Immature natural killer cell (primary cell): Measurements from ENCODE around the gene BLOC1S1. TPM values are rescaled to one million over a fixed set of nuclear protein-coding genes. Genes with fewer than 3 reads are reported as not detected.
A peak's percentile ranks its signal among the peaks of the same experiment; 100 is the strongest.

Experiments used
- DNase-seq, 3 donors: peaks; one replicate each; pipeline ENCODE4 v3.0.0; 2022; ENCODE audit warnings: mixed read lengths in 1 of 3
- H3K27ac Mint-ChIP-seq, 6 donors: one replicate each; pipeline ENCODE4 v1.8.0; 2020; ENCODE audit warnings: mixed read lengths in 6 of 6, mild to moderate bottlenecking in 5 of 6, inconsistent platforms in 4 of 6, moderate library complexity in 3 of 6
- H3K27me3 Mint-ChIP-seq, 3 donors: one replicate each; pipeline ENCODE4 v1.8.0; 2020 to 2021; ENCODE audit warnings: low read depth in 3 of 3, mild to moderate bottlenecking in 3 of 3, mixed read lengths in 3 of 3, moderate library complexity in 3 of 3, inconsistent platforms in 1 of 3
- H3K36me3 Mint-ChIP-seq, 3 donors: one replicate each; pipeline ENCODE4 v1.8.0; 2020; ENCODE audit warnings: mixed read lengths in 3 of 3, inconsistent platforms in 2 of 3, mild to moderate bottlenecking in 2 of 3
- H3K4me1 Mint-ChIP-seq, 2 donors: one replicate each; pipeline ENCODE4 v1.8.0; 2020; ENCODE audit warnings: inconsistent platforms in 2 of 2, mild to moderate bottlenecking in 2 of 2, mixed read lengths in 2 of 2, moderate library complexity in 1 of 2
- H3K4me3 Mint-ChIP-seq, 5 donors: one replicate each; pipeline ENCODE4 v1.8.0; 2020; ENCODE audit warnings: mild to moderate bottlenecking in 5 of 5, mixed read lengths in 5 of 5, inconsistent platforms in 3 of 5, moderate library complexity in 3 of 5
- H3K9me3 Mint-ChIP-seq, 6 donors: one replicate each; pipeline ENCODE4 v1.8.0; 2020; ENCODE audit warnings: mild to moderate bottlenecking in 6 of 6, mixed read lengths in 6 of 6, inconsistent platforms in 4 of 6, moderate library complexity in 3 of 6
- polyA plus RNA-seq, 3 donors: library from polyadenylated mRNA; unstranded; fragments of 300-500 nt; fragmentation: Illumina TruSeq; gene quantifications; one replicate each; pipeline ENCODE4 v1.2.3, GENCODE V29; 2021

BLOC1S1 gene
- 100 to 1,000 TPM; 108 to 198 (median 127) TPM for polyA plus RNA-seq

DNA sequence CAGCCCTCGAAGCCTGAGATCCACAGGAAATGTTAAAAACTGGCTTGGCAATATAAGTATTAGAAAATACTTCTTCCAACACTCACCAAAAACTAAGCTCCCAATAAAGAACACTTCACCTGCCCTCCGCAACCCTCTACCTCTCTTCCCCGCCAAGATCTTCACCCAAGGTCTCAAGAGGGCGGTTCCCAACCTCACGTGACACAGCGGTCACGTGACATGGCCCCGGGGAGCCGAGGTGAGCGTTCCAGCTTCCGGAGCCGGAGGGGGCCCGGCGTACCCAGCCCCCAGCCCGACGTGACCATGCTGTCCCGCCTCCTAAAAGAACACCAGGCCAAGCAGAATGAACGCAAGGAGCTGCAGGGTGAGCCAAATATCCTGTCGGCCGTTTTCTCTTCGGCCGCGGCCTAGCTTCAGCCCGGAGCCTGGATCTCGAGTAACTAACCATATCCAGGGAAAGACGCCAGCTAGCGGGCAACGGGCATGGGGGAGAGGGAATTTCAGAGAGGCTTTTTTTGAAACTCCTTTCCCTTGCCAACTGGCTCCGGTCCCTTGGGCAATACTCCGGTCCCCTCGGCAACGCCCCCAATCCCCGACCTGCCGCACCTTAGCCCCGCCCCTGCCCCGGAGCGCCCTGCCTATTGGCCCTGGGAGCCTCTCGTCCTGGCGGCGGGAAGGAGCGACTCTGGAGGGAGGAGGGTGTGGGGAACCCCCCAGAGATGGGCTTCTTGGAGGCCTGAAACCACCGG lies at the start of gene BLOC1S1:
BLOC1S1 (plus strand) TSS at position 214 of the 749 bp plus-strand sequence; CDS start at position 220, 6 bp downstream.
- peaks cover 41 to 56% of the 10 kb centered on the region in 2 donors for H3K4me1 Mint-ChIP-seq

DNA sequence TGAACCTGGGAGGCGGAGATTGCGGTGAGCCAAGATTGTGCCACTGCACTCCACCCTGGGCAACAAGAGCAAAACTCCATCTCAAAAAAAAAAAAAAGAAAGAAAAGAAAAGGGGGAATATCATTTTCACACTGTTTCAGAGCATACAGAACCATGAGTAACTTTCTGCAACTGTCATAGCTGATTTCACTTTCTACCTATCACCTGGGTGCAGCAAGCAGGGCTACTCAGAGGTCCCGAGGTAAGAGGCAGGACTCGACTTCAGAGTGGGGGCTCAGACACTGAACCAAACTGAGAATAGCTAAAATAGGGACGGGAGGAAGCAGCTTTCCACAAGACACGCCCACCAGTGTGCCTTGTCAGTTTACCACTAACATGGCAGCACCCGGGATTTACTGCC lies 49.3 kb upstream of the BLOC1S1 start:
- Mint-ChIP-seq H3K4me3 (no peak overlapping the region), H3K27me3 (peaks cover 0 to 4% (median 0%) of the 10 kb centered on the region in 3 donors), H3K9me3 (no peaks in the 10 kb centered on the region), H3K27ac (no peak overlapping the region), H3K36me3 (no peaks in the 10 kb centered on the region), H3K4me1 (no peaks in the 10 kb centered on the region)
- no peak for DNase-seq

More for the DNA sequence above, at the start of gene BLOC1S1:
- H3K9me3 Mint-ChIP-seq: no peaks in the 10 kb centered on the region
- peak within 1 kb of the TSS; percentile 85 to 94 (median 93) for H3K27ac Mint-ChIP-seq
- H3K27me3 Mint-ChIP-seq: peaks cover 11 to 20% (median 15%) of the 10 kb centered on the region in 3 donors
- peak within 1 kb of the TSS; percentile 84 to 92 (median 89) for H3K4me3 Mint-ChIP-seq
- no peaks in the 10 kb centered on the region for H3K36me3 Mint-ChIP-seq
- peak; percentile 88 to 90 (median 89) for DNase-seq

DNA sequence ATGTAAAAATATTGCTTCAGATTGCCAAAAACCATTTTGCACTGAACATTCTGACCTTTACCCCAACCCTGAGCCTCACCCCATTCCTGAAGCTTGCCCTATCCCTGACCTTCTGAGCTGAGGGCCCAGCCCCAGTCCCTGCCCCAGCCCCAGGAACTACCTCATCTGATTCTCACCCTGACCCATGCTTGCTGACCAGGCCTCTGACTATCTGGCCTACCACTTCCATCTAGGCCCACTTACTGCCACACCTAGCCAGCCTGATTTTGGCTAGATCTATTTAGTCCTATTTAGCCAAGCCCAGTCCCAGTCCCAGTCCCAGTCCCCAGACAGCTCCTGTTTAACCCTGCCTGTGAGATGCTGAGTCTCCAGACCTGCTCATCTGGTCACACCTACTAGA lies 45.6 kb upstream of the BLOC1S1 start:
- Mint-ChIP-seq H3K9me3 (no peaks in the 10 kb centered on the region), H3K4me3 (no peak overlapping the region), H3K36me3 (no peaks in the 10 kb centered on the region), H3K27ac (peak overlapping the region in 1 of 6 donors; percentile 47), H3K27me3 (peaks cover 0 to 5% (median 4%) of the 10 kb centered on the region in 3 donors), H3K4me1 (no peaks in the 10 kb centered on the region)
- DNase-seq: no peak

DNA sequence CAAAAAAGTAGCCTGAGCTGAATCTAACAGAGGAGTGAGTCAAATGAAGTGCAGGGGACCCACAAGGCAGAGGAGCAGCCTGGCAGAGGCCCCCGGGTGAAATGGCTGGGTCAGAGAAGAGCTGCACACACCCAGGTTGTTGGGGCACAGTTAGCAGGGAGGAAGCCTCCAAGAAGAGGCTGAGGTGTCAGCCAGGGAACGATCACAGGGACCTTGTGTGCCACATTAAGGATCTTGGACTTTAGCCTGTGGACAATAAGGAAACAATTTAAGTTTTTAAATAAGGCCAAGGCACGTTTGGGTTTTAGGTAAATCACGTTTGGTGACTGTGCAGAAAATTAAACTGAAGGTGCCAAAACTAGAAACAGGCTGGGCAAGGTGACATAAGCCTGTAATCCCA lies 44.1 kb upstream of the BLOC1S1 start:
- H3K9me3 Mint-ChIP-seq: no peaks in the 10 kb centered on the region
- no peak overlapping the region for H3K27ac Mint-ChIP-seq
- no peaks in the 10 kb centered on the region for H3K36me3 Mint-ChIP-seq
- peaks cover 0 to 6% (median 5%) of the 10 kb centered on the region in 3 donors for H3K27me3 Mint-ChIP-seq
- no peak for DNase-seq
- H3K4me1 Mint-ChIP-seq: no peaks in the 10 kb centered on the region
- H3K4me3 Mint-ChIP-seq: no peak overlapping the region

DNA sequence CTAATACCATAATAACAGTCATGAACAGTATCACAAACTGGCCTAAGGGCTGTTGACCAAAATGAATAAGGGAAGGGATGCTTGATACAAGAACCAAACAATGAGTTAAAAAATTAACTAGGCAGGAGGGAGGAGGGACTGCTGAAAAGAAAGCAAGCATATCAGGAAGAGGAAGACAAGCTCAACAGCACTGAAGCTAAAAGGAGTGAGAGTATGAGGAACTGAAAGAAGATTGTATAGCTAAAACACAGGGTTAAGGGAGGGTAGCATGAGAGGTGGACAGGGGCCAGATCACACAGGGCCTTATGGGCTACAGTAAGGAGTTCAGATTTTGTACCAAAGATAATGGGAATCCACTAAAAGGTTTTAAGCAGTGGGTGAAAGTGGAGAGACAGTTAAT lies 42.2 kb upstream of the BLOC1S1 start:
- no peak overlapping the region for H3K4me3 Mint-ChIP-seq

DNA sequence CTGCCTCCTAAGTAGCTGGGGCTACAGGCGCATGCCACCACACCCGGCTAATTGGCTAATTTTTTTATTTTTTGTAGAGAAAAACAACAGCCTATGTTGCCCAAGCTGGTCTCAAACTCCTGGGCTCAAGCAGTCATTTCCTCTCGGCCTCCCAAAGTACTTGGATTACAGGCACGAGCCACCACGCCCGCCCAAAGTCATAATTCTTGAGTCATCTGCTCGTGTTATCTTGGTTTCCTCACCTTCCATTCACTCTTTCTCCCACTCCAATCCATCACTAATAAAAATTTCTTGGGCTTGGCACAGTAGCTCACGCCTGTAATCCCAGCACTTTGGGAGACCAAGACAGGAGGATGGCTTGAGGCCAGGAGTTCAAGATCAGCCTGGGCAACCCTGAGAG lies 40.2 kb upstream of the BLOC1S1 start:
- H3K27ac Mint-ChIP-seq: no peak overlapping the region
- no peak overlapping the region for H3K4me3 Mint-ChIP-seq
- H3K27me3 Mint-ChIP-seq: peaks cover 3 to 10% (median 4%) of the 10 kb centered on the region in 3 donors

More for the DNA sequence above, 42.2 kb upstream of the BLOC1S1 start:
- Mint-ChIP-seq H3K4me1 (no peaks in the 10 kb centered on the region), H3K9me3 (no peaks in the 10 kb centered on the region), H3K27ac (no peak overlapping the region), H3K36me3 (no peaks in the 10 kb centered on the region), H3K27me3 (peaks cover 1 to 7% (median 4%) of the 10 kb centered on the region in 3 donors)
- DNase-seq: no peak

DNA sequence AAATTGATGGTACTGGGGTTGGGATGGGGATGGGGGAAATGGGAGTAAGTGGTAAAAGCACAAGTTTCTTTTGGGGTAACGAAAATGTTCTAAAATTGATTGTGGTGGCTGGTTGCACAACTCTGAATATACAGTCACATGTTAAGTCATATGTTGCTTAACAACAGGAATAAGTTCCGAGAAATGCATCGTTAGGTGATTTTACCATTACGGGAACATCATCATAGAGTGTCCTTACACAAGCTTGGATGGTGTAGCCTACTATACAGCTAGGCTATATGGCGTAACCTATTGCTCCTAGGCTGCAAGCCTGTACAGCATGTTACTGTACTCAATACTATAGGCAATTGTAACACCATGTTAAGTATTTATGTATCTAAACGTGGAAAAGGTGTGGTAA lies 39.1 kb upstream of the BLOC1S1 start:
- H3K27me3 Mint-ChIP-seq: peaks cover 4 to 12% (median 9%) of the 10 kb centered on the region in 3 donors
- no peak overlapping the region for H3K27ac Mint-ChIP-seq
- no peaks in the 10 kb centered on the region for H3K36me3 Mint-ChIP-seq

More for the DNA sequence above, 40.2 kb upstream of the BLOC1S1 start:
- no peaks in the 10 kb centered on the region for H3K36me3 Mint-ChIP-seq
- H3K9me3 Mint-ChIP-seq: no peaks in the 10 kb centered on the region
- DNase-seq: no peak
- H3K4me1 Mint-ChIP-seq: no peaks in the 10 kb centered on the region

DNA sequence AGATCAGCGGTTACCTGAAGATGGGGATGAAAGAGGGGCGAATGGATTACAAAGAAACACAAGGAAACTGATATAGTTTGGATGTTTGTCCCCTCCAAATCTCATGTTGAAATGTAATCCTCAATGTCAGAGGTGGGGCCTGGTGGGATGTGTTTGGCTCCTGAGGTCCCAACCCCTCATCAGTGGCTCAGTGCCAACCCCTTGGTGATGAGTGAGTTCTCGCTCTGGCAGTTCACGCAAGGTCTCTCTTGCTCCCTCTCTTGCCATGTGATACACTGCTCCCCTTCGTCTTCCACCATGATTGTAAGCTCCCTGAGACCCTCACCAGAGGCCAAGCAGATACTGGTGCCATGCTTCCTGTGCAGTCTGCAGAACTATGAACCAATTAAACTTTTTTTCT lies 36.2 kb upstream of the BLOC1S1 start:
- H3K36me3 Mint-ChIP-seq: no peaks in the 10 kb centered on the region
- no peaks in the 10 kb centered on the region for H3K9me3 Mint-ChIP-seq
- no peak for DNase-seq
- peaks cover 5 to 12% (median 11%) of the 10 kb centered on the region in 3 donors for H3K27me3 Mint-ChIP-seq
- H3K27ac Mint-ChIP-seq: no peak overlapping the region
- no peak overlapping the region for H3K4me3 Mint-ChIP-seq
- peaks cover 2 to 11% of the 10 kb centered on the region in 2 donors for H3K4me1 Mint-ChIP-seq

More for the DNA sequence above, 39.1 kb upstream of the BLOC1S1 start:
- Mint-ChIP-seq H3K9me3 (no peaks in the 10 kb centered on the region), H3K4me3 (no peak overlapping the region), H3K4me1 (peaks cover 2 to 9% of the 10 kb centered on the region in 2 donors)
- DNase-seq: no peak

DNA sequence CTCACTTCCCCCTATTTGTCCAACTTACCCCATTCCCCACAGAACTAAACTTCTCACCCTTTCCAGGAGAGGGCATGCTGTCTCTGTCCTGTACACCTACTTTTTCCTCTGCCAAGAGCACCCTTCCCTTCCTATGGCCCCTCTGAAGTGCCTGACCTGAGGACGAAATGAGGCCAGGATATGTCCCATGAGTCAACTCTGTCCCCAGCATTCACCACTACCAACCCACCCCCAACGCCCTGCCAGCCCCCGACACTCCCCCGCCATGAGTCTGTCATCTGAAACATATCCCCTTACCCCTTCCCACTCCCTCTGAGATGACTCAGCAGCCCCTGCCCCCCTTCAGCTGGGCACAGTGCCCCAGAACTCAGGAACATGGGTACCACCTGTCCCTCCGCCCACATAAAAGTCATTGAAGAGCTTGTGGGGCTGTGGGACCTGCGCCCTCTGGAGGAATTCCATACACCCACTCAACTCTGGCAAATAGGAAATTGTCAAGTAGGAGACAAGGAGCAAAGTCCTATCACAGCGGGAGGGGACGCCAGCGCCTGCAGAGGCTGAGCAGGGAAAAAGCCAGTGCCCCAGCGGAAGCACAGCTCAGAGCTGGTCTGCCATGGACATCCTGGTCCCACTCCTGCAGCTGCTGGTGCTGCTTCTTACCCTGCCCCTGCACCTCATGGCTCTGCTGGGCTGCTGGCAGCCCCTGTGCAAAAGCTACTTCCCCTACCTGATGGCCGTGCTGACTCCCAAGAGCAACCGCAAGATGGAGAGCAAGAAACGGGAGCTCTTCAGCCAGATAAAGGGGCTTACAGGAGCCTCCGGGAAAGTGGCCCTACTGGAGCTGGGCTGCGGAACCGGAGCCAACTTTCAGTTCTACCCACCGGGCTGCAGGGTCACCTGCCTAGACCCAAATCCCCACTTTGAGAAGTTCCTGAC lies 34.4 kb upstream of the BLOC1S1 start:
- H3K36me3 Mint-ChIP-seq: no peaks in the 10 kb centered on the region
- DNase-seq: no peak
- peaks cover 2 to 11% of the 10 kb centered on the region in 2 donors for H3K4me1 Mint-ChIP-seq
- H3K9me3 Mint-ChIP-seq: no peaks in the 10 kb centered on the region
- H3K4me3 Mint-ChIP-seq: no peak overlapping the region
- peaks cover 5 to 12% (median 11%) of the 10 kb centered on the region in 3 donors for H3K27me3 Mint-ChIP-seq
- no peak overlapping the region for H3K27ac Mint-ChIP-seq

DNA sequence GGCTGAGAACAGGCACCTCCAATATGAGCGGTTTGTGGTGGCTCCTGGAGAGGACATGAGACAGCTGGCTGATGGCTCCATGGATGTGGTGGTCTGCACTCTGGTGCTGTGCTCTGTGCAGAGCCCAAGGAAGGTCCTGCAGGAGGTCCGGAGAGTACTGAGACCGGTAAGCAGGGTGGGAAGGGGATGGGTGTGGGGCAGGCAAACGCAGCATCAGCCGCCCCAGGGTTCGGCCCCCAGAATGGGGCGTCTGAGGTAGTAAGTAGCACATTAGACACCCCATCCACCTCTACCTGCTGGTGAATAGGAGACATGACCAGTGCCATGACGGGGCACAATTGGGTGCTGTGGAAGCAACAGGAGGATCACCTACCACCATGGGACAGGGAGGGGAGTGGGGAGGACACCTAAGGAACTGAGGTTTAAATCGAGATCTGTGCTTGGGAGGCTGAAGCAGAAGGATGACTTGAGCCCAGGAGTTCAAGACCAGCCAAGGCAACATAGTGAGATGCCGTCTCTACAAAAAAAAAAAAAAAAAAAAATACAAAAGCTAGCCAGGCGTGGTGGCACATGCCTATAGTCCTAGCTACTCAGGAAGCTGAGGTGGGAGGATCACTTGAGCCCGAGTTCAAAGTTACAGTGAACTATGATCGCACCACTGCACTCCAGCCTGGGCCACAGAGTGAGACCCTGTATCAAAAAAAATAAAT lies 33.6 kb upstream of the BLOC1S1 start:
- Mint-ChIP-seq H3K27me3 (peaks cover 5 to 11% (median 10%) of the 10 kb centered on the region in 3 donors), H3K4me1 (peaks cover 5 to 11% of the 10 kb centered on the region in 2 donors), H3K27ac (no peak overlapping the region), H3K9me3 (no peaks in the 10 kb centered on the region), H3K4me3 (no peak overlapping the region), H3K36me3 (no peaks in the 10 kb centered on the region)
- DNase-seq: no peak

DNA sequence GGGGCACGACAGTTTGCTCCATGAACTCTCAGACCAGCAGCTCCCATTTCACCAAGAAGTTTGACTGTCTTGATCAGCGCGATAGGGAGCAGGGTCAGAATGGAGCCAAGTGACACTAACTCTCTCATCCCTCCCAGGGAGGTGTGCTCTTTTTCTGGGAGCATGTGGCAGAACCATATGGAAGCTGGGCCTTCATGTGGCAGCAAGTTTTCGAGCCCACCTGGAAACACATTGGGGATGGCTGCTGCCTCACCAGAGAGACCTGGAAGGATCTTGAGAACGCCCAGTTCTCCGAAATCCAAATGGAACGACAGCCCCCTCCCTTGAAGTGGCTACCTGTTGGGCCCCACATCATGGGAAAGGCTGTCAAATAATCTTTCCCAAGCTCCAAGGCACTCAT lies 32.2 kb upstream of the BLOC1S1 start:
- no peak for DNase-seq
- peak overlapping the region in 1 of 6 donors; percentile 46 for H3K27ac Mint-ChIP-seq
- no peaks in the 10 kb centered on the region for H3K36me3 Mint-ChIP-seq
- H3K4me1 Mint-ChIP-seq: peaks cover 10 to 16% of the 10 kb centered on the region in 2 donors
- H3K27me3 Mint-ChIP-seq: peaks cover 4 to 10% (median 9%) of the 10 kb centered on the region in 3 donors
- H3K4me3 Mint-ChIP-seq: no peak overlapping the region
- no peaks in the 10 kb centered on the region for H3K9me3 Mint-ChIP-seq

DNA sequence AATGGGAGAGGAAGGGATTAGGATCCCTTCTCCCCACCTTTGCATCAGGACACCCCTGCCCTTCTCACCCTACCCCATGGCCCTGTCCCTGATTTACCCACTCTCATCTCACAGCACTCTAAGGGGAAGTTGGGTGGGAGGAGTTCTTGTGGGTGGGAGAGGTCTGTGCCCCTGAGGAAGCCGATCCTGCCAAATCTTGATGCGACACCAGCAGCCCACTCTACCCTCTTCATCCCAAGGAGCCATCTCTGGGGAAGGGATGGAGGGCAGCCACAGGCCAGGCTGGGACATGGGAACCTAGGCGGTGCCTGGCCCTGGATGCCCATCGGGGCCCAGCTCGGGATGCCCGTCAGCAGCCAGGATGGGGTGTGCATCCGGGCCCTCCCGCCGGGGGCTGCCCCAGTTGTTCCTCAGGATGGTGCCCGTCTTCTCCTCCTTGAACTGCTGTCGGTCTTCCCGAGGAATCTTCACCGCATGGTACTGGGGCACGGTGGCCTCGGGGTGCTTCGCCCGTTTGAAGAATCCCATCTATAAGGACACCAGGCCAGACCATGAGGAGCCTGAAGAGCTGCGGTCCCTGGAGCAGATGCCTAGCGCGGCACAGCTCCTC lies 31.0 kb upstream of the BLOC1S1 start:
- Mint-ChIP-seq H3K4me1 (peaks cover 10 to 16% of the 10 kb centered on the region in 2 donors), H3K9me3 (no peaks in the 10 kb centered on the region), H3K27me3 (peaks cover 4 to 10% (median 8%) of the 10 kb centered on the region in 3 donors), H3K36me3 (no peaks in the 10 kb centered on the region), H3K27ac (no peak overlapping the region), H3K4me3 (no peak overlapping the region)
- no peak for DNase-seq

DNA sequence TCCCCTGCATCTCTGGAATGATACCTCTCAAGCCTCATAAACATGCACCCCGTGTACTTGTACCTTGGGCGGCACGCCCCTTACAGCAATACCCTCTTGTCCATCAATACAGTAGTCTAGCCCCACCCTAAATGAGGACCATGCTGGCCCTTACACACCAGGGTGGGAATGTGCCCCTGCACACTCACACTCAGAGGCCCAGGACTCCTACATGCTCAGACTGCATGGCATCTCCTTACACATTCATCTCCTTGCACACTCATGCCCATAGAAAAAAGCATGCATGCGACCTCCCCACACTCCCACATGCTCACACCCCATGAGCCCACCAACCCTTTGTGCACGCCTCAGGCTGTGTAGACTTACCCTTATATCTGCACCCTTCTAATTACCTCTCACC lies 30.2 kb upstream of the BLOC1S1 start:
- Mint-ChIP-seq H3K27ac (no peak overlapping the region), H3K4me3 (no peak overlapping the region), H3K36me3 (no peaks in the 10 kb centered on the region), H3K27me3 (peaks cover 2 to 9% (median 9%) of the 10 kb centered on the region in 3 donors), H3K4me1 (peaks cover 10 to 16% of the 10 kb centered on the region in 2 donors), H3K9me3 (no peaks in the 10 kb centered on the region)
- no peak for DNase-seq
